OCI-LY1 (cell line): ENCODE measurements around the gene SGCD.

Experiments
- H2AFZ ChIP-seq: fragments of 200-600 bp; sonication (generic), shearing (Covaris generic); 2 replicates; pipeline ENCODE4 v1.6.0; 2014; ENCODE audit warnings: antibody characterized with exemption, mild to moderate bottlenecking, low read length
- H3F3A ChIP-seq: fragments of 200-600 bp; sonication (generic), shearing (Covaris generic); 2 replicates; pipeline ENCODE4 v1.6.0; 2014; ENCODE audit warnings: mild to moderate bottlenecking, antibody characterized with exemption, low read length, moderate library complexity; ENCODE audit not compliant: insufficient read depth
- H3K27ac ChIP-seq: fragments of 200-600 bp; sonication (generic); 2 replicates; pipeline ENCODE4 v1.5.1; 2014; ENCODE audit warnings: low read length, mixed run types, mild to moderate bottlenecking, low read depth; ENCODE audit not compliant: poor library complexity, severe bottlenecking
- H3K27me3 ChIP-seq: fragments of 200-600 bp; sonication (generic); 2 replicates; pipeline ENCODE4 v1.6.0; 2014; ENCODE audit warnings: antibody characterized with exemption, mild to moderate bottlenecking, low read length, moderate library complexity; ENCODE audit not compliant: insufficient read depth
- H3K36me3 ChIP-seq: fragments of 200-600 bp; sonication (generic); 2 replicates; pipeline ENCODE4 v1.6.1; 2014; ENCODE audit warnings: mild to moderate bottlenecking, antibody characterized with exemption, low read length, moderate library complexity, mixed read lengths; ENCODE audit not compliant: insufficient read depth
- H3K4me1 ChIP-seq: fragments of 200-600 bp; sonication (generic); 2 replicates; pipeline ENCODE4 v1.5.1; 2014; ENCODE audit warnings: mild to moderate bottlenecking, low read length, moderate library complexity; ENCODE audit not compliant: insufficient read depth, severe bottlenecking
- H3K4me2 ChIP-seq: fragments of 200-600 bp; sonication (generic), shearing (Covaris generic); 2 replicates; pipeline ENCODE4 v1.6.1; 2014; ENCODE audit warnings: low read length
- H3K4me3 ChIP-seq: fragments of 200-600 bp; sonication (generic); 2 replicates; pipeline ENCODE4 v1.5.1; 2014; ENCODE audit warnings: low read length, low read depth, mild to moderate bottlenecking, mixed read lengths; ENCODE audit not compliant: poor library complexity, severe bottlenecking
- H3K79me2 ChIP-seq: fragments of 200-600 bp; shearing (Covaris generic); 2 replicates; pipeline ENCODE4 v1.6.1; 2016; ENCODE audit warnings: mixed run types, low read length, mixed read lengths; ENCODE audit not compliant: insufficient read depth
- H3K9ac ChIP-seq: fragments of 200-600 bp; sonication (generic), shearing (Covaris generic); 2 replicates; pipeline ENCODE4 v1.6.1; 2014; ENCODE audit warnings: mild to moderate bottlenecking, low read length, mixed read lengths
- H3K9me2 ChIP-seq: fragments of 200-600 bp; sonication (generic), shearing (Covaris generic); 2 replicates; pipeline ENCODE4 v1.6.1; 2014; ENCODE audit warnings: low read depth, mild to moderate bottlenecking, low read length, mixed read lengths
- H3K9me3 ChIP-seq: fragments of 200-600 bp; shearing (Covaris generic); 2 replicates; pipeline ENCODE4 v1.6.1; 2014; ENCODE audit warnings: low read length, mixed read lengths
- H4K20me1 ChIP-seq: fragments of 200-600 bp; sonication (generic), shearing (Covaris generic); 2 replicates; pipeline ENCODE4 v1.6.0; 2016; ENCODE audit warnings: mild to moderate bottlenecking, low read length; ENCODE audit not compliant: insufficient read depth
- CTCF ChIP-seq: fragments of 200-600 bp; sonication (generic), shearing (Covaris generic); IDR thresholded peaks from 2 replicates; pipeline ENCODE4 v1.5.1; 2017; ENCODE audit warnings: mild to moderate bottlenecking, antibody characterized with exemption, low read length, moderate library complexity, mixed read lengths
- EZH2 ChIP-seq: fragments of 200-600 bp; sonication (generic), shearing (Covaris generic); IDR thresholded peaks from 2 replicates; pipeline ENCODE4 v1.8.0; 2017; ENCODE audit warnings: borderline replicate concordance, mixed run types, mild to moderate bottlenecking, antibody characterized with exemption, low read length, moderate library complexity, mixed read lengths

SGCD gene

GRCh38 chr5:156482818-156483217 lies 155.9 kb downstream of the SGCD start:
- TF ChIP-seq EZH2, result no peak
- TF ChIP-seq CTCF, result no peak
- H3K4me2 ChIP-seq, result no peak overlapping the region
- H3K27ac ChIP-seq, result no peak overlapping the region

GRCh38 chr5:156486394-156487238 lies 159.7 kb downstream of the SGCD start:
- H3K36me3 ChIP-seq, result no peaks in the 10 kb centered on the region
- H3K4me2 ChIP-seq, result no peak overlapping the region
- no peak overlapping the region for H3K9ac ChIP-seq
- TF ChIP-seq EZH2, result no peak
- no peak for TF ChIP-seq CTCF
- no peaks in the 10 kb centered on the region for H4K20me1 ChIP-seq
- H2AFZ ChIP-seq, result no peak overlapping the region
- H3K79me2 ChIP-seq, result no peaks in the 10 kb centered on the region
- H3K4me1 ChIP-seq, result no peaks in the 10 kb centered on the region
- H3K9me3 ChIP-seq, result no peaks in the 10 kb centered on the region
- H3K27ac ChIP-seq, result no peak overlapping the region
- H3K9me2 ChIP-seq, result no peaks in the 10 kb centered on the region
- H3F3A ChIP-seq, result no peaks in the 10 kb centered on the region
- H3K4me3 ChIP-seq, result no peak overlapping the region
- H3K27me3 ChIP-seq, result no peaks in the 10 kb centered on the region

More at GRCh38 chr5:156482818-156483217, 155.9 kb downstream of the SGCD start:
- Histone ChIP-seq H3K36me3 (no peaks in the 10 kb centered on the region), H3K9ac (no peak overlapping the region), H3K9me3 (no peaks in the 10 kb centered on the region), H3K4me1 (no peaks in the 10 kb centered on the region), H3K4me3 (no peak overlapping the region), H4K20me1 (no peaks in the 10 kb centered on the region), H3K9me2 (no peaks in the 10 kb centered on the region), H3F3A (no peaks in the 10 kb centered on the region), H3K27me3 (no peaks in the 10 kb centered on the region), H3K79me2 (no peaks in the 10 kb centered on the region), H2AFZ (no peak overlapping the region)

- Histone ChIP-seq H3K79me2 (no peaks in the 10 kb centered on the region), H3F3A (no peaks in the 10 kb centered on the region), H3K9me2 (no peaks in the 10 kb centered on the region), H2AFZ (no peak overlapping the region), H3K36me3 (no peaks in the 10 kb centered on the region), H3K9ac (no peak overlapping the region), H3K4me2 (no peak overlapping the region), H3K4me1 (no peaks in the 10 kb centered on the region), H3K9me3 (no peaks in the 10 kb centered on the region), H3K27me3 (no peaks in the 10 kb centered on the region), H3K4me3 (no peak overlapping the region), H4K20me1 (no peaks in the 10 kb centered on the region), H3K27ac (no peak overlapping the region)
- TF ChIP-seq CTCF, result no peak
These were observed 164.8 kb downstream of the SGCD start for GRCh38 chr5:156491766-156492165.
